ENCODE data around the gene CBX8.
A peak's percentile ranks its signal among the peaks of the same experiment; 100 is the strongest.

CBX8 gene

DNA sequence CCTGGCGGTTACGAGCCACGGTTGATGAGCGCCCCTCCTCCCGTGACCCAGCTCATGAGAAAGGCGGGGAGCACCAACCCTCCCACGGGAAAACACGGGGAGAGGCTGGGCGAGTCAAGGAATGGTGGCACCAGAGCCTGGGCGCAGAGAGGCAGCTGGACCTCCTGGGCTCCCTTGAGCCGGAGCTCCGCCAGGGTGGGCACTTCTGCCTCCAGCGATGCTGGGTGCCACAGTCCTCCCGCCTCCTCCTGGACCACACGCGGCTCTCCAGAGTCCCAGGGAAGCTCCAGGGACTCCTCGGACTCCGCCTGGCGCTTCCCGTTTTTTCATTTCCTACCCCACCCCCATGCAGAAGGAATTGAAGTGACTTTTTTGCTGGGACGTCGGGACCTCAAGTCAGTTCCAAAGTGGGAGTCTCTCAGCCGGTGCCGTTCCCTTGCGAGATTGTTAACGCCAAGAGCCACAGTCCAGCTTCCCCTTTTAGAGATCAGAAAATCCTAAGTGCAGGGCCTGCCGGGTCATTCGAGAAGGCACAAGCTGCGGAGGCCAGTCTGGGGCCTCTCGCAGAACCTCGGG, 6.6 kb upstream of the CBX8 start:
- FAIRE-seq, result no peak

DNA sequence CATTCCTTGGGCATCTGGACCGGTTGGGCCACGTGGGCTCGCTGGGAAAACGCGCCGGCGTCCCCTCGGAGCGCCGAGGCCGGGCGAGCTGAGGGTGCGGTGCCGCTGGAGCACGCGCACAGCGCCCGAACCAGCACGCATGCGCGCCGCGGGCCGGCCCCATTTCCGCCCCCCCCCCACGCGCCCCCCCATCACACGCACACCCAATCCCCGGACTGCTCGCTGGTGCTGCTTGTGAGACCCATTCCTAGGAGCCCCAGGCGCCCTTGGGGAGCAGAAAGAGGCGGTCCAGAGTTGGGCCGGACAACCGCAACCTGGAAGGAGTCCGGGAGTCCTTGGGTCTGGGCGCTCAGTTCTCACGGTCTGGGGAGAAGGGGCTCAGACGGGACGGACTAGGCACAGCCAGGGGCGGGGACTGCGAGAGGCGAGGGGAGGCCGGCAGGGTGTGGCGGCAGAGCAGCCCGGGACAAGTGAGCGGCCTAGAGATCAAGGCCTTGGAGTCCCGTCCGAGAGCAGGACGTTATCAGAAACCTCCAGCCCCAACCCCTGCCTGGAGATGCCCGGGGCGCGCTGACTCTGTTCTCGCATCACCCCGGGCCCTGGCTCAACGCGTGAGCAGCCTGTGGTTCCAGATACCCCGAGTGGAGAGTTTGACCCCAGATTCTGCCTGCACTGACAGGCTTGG, 6.0 kb upstream of the CBX8 start:
- FAIRE-seq, result no peak

DNA sequence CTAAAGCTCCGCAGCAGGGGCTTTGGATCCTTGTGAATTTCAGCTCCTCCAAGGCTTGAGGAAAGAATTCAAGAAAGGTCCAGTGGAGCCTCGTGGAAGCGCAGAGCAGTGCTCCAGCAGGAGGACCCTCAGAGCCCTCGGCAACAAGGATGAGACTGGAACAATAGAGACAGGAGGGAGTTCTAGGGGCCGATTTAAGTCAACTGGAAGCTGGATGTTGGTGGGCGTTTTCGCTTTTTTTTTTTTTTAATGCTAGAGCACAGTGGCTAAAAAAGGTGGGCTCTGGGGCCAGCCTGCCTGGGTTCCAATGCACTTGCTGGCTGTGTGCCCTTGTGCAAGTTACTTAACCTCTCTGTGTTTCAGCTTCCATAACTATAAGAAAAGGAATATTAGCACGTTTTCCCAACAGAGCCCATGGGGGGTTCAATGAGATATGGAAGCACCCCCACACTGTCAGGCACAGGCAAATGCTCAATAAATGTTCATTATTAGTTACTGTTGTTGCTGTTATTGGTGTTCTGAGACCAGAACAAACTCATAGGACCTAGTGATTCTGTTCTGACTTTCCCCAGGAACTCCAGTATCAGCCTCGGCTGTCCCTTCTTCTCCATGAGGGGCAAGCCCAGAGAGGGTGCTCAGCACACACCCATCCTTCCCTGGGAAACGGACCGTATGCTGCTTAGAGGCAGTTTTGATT, 5.3 kb upstream of the CBX8 start:
- no peak for FAIRE-seq

DNA sequence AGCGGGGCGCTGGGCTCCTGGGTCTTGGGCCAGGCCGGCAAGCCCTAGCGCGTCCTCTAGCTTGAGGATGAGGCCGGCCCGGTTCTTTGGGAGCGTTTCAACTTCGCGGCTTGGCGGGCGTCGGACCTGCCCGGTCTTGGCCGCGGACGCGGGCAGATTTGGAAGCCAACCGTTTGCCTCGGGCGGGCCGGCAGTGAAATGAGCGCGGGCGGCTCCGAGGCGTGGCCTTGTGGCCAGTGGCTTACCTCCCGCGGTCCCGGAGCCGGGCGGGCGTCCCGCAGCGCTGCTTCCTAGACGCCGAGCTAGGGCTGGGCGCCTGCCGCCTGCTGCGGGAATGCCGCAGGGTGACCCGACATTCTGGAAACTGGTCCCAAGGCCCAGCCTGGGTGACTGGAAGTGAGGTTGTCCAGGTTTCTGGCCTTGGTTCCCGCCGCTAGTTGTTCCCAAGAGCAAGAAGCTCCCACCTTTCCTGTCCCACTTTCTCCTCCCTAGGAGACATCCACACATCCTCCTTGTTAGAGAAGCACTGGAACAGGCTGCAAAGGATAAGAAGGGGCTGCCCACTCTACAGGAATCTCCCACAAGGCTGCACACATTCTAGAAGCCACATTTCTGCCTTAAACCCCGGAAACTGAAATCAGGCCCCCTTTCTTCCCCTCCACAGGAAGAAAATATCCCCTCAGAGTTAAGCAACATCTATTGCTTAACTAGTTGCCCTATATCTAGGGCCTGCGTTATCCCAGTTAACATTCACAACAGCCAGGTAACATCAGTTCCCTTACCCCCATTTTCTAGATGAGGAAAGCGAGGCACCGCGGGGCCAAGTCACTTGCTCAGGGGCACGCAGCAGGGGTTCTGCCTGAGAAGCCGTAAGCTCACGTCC, 4.5 kb upstream of the CBX8 start:
- no peak for FAIRE-seq

DNA sequence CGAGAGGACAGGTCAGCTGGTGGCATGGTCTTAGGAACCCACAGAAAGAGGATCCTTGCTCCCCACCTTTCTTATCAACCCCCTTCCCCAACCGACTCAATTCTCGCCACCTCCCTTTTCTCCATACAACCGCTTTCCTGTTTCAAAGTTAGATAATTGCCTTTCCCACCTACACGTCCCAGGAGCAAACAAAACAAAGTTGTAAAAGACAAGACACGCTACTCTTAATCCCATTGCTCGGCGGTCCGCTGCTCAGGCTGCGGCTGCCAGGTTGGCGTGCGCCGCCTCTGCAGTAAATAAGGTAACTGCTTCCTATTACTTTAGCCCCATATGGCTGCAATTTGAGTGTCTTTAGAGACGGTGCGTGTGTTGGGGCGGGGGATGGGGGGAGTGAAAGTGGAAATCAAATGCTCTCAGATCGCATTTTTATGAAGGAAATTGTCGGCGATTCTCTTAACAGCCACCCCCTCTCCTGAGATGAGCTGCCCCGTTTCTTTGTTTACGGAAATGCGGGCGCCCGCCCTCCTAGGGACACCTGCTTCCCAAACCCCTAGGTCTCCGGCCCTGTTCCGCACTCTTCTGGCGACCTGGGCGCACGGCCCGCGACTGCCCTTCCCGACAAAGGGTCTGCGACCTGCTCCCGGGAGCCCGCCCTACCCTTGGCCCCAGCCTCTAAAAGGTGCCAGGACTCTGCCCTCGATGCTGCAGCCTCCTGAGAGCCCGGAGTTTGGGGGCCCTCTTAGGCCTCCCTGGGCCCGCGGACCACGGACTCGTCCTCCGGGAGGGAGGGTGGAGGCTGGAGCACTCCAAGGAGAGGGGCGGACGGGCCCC, 3.7 kb upstream of the CBX8 start:
- peak; percentile 83 for FAIRE-seq

DNA sequence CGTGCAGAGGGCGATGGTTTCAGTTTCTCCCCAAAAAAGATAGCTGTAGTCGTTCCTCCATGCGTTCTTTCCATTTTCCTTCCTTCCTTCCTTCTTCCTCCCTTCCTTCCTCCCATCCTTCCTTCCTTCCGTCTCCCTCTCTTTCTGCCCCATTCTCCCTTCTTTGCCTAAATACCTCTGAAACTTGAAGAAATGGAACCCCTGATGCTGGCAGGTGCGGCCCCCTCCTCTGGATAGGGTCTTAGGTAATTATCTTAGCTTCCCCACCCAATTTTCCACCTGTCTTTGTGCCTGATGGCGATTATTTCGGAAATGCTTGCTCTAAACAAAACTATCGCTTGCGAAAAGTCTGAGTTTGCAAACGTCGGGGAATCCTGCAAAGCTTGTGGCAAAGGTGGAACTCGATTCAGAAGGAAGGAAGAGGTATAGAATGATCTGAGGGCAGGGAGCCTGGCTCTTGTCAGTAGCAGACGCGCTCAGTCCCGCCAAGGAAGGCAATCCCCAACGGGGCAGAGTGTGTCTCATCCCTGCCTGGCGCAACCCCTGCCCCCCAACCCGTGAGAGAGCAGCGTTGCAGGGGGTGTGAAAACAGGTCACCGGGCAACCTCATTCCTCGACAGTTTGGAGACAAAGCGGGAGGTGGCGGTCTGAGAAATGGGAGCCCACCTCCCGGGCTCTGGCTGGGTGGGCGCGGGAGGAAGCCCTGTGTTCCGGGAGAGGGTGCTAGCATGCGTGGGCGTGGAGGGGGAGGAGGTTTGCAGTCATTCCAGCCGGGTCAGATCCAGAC, 2.9 kb upstream of the CBX8 start:
- no peak for FAIRE-seq

DNA sequence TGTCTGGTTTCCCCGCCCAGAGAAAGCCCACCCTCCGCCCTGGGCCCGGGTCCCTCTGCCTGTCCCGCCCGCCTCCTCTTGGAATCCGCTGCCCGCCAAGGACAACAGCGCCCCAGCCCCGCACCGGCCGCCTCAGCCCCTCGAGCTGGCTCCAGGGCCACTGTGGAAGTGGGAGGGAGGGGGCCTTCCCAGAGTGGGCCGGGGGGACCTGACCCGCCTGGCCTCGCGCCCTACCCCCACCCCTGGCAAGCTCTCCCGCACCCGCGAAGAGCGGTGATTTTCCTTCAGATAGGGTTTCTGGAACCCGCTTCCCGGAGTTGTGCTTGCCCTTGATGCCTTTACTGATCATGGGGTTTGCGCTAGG, 2.3 kb upstream of the CBX8 start:
- no peak for FAIRE-seq

DNA sequence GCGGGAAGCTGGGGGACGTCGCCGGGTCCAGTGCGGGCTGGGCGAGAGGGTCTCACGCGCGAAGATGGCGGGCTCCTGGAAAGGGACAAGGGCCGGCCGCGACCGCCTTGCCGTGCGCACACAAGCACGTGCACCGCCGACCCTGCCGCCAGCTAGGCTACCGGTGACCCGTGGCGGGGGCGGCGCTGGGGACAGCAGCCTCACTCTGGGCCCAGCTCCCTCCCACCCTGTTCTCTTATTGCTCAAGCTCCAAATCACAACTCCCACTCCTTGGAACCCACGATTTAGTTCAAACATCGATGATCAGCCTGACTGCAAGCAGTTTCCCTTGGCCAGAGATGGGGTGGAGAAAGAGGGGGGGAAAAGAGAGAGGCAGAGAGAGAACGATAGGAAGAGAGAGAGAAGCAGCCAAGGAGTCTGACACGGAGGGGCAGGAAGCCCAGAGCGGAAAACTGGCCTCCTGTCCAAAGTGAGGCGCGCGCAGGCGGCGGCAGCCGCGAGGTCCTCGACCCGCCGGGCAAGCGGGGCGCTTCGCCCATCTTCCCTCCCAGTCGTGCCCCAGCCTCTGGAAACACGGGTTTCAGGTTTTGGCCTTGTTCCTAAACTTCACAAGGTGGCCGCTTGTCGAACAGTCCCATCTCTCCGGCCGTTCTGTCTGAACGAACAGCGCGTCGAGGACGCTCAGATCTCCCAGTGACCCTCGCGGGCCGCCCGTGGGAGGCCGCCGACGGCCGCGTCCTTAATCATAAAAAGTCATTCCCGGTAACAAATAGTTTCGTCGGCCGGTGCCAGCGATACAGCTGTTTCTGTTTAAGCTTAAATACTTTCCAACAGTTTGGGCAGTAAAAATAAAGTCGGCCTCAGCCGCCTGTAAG, 1.7 kb upstream of the CBX8 start:
- FAIRE-seq, result no peak

DNA sequence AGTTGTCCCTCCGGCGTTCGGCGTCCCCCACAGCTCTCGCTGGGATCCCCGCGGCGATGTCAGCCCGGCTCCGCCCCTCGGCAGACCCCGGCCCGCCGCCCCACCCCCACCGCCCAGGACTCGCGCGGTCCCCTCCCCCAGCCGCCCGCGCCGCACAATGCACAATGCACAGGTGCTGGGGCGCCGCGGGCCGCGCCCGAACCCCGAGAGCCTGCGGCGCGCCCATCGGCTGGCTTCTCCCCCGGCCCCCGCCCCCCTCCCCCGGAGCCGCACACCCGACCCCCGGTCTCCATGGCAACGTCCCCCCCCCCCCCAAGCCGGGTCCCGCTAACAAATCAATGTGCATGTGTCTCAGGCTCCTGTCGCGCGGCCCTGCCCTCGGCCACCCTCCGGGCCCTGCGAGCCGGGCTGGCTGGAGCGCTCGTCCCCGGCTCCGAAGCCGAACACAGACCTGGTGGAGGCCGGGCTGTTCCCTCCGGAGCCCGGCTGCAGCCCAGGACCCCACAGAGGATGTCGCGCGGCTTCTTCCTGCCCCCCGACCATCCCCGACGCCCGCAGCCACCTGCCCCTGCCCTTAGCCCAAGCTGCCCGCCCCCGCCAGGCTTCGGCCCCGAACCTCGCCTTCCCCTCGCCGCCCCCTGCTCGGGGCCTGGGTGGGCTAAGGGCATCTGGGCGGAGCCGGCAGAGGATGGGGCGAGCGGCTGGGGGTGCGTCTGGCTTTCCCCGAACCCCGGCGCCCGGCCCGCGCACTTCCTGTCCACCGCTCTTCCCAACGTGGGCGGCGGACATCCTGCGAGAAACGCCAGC, 818 bp upstream of the CBX8 start:
- FAIRE-seq, result no peak

DNA sequence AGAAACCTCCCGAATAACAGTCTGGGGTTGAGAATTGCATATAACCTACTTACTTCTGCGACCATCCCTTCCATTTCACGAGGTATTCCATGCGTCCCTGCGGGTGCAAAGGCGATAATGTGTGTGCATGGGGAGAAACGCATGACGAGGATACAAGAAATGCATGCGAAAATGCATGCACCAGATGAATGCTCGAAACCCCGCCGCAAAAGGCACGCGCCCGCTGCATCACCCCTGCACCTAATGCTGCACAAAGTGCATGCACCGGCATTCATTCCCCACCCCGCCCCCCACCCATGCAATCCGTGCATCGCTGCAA, 474 bp downstream of the CBX8 start:
- no peak for FAIRE-seq

DNA sequence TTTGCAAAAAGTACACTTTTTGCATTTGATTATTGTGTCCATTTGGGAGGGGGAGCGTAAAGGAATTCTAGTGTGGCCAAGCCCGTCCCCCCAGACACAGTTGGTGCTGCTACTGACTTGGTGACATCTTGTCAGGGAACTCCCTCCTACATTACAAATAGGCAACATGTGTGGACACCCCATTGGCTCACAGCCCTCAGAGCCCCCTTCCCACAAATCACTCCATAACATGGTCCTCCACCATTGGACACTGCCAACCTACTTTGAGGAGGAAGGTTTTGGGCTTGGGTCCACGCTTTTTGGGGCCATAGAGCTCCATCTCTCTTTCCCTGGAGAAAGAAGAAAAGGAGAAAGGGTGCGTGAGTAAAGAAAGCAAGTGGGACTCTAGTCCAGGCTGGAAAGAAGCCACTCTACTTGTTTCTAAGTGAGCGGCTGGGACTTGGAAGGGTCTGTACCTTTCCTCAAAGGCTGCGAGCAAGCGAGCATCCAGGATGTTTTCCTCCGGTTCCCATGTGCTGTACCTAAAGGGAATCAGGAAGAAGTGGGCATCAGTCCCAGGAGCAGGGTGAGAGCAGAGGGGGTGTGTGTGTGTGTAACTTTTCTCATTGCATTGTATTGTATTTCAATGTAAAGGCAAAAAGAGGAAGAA, 958 bp downstream of the CBX8 start:
- no peak for FAIRE-seq

DNA sequence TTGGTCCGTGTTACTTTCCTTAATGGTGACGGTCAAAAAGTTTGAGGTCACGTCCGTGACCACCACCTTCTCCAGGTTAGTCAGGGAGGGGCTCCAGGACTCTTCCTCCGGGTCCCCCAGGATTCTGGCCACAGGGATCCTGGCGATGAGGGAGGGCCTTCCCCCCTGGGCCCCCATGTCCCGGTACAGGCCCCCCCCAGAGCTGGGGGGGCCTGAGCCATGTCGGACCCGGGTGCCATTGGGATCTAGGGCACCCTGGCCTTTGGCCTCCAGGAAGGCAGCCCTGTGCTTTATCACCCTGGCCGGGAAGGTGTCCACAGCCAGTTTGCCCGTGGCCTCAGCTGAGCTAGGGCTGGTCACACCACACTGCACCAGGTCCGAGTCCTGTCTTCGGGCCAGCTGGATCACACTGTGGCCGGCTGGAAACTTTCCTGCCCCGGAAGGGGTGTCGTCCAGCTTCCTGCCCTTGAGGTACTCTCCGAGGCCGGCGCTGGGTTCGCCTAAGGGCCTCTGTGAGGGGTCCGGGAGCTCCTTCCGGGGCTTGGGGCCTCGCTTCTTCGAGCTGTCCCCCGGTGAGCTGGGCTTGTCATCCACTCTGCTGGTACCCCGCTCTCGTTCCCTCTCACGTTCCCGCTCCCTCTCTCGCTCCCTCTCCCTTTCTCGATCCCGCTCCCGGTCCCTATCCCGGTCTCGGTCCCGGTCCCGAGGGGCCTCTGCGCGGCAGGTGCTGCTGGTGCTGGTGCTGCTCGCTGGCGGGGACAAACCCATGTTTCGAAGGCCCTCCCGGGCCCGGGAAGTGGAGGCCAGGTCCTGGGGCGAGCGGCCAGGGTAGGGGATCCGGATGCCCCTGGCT, 2.0 kb downstream of the CBX8 start:
- no peak for FAIRE-seq

DNA sequence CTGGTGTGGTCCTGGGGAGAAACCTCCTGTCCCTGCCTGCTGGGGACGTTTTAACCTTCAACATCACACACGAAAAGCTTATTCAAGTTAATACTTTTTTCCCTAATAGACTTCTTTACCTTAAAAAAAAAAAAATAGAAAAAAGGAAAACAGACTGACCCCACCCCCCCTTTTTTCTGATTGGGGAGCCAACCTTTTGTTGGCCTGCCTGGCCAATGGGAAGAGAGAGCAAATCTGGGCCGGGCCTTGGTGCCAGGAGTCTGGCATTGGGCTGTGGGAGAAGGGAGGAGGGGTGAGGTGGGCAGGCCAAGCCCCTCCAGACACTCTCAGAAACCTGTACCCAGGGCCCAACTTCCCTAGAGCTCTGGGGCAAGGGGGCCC, 3.0 kb downstream of the CBX8 start:
- peak; percentile 96 for FAIRE-seq

DNA sequence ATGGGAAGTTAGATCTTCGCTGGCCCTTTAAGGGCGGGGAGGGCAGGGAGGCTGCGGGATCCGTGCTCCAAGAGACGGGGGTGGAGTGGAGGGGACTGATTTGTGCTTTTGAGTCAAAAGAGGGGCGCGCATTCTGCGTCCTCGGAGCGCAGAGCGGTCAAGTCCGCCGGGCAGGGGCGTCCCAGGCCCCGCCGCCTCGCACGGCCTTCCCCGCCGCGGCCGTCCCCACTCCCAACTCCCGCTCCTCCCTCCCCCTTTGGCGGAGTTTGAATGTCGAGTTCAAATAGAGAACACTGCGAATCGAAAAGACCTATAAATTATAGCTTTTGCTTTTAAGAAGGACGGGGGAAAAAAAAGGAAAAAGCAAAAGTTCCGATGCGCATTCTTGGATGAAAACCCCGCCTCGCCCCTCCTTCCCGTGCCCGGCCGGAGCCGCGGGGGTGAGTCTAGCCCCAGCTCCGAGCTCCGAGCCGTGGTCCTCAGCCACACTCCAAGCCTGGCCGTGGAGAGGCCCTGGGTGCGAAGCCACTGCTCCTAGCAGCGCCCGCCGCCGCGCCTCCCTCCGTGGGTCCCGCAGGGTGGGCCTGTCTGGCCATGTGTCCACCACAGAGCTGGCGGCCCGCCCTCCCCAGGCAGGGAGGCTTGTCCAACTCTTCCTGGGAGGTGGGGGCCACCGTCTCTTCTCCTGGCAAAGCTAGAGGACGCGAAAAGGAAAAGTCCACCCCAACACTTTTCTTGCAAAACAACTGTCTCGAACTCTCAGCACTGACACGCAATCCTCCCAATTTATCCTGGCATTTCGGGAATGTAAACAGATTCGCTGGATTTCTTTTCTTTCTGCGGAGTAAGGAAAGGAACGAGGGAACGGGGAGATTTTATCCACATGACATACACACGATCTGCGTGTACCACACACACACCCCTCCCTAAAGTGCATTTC, 3.6 kb downstream of the CBX8 start:
- no peak for FAIRE-seq

DNA sequence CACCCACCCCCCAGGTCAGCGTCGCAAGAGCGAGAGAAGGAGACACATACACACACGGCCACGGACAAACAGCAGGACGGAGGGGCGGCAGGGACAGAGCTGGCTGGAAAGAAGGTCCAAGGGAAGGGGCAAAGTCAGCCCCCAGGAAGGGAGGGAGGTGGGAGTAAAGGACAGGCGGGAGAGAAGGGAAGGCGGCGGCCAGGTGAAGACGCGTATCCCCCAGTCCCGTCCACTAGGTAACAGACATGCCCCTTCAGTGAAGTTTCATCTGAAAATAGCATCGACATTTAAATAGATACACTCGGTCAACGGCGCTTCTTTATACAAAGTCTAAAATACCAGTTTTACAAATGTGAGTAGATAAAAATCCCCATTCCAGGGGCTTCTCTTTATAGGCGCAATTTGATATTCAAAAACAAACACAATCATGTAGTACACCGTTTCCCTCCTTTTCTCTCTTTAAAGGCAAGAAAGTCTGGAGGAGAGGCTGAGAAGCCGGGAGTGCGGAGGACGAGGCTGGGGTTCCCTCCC, 4.5 kb downstream of the CBX8 start:
- no peak for FAIRE-seq

DNA sequence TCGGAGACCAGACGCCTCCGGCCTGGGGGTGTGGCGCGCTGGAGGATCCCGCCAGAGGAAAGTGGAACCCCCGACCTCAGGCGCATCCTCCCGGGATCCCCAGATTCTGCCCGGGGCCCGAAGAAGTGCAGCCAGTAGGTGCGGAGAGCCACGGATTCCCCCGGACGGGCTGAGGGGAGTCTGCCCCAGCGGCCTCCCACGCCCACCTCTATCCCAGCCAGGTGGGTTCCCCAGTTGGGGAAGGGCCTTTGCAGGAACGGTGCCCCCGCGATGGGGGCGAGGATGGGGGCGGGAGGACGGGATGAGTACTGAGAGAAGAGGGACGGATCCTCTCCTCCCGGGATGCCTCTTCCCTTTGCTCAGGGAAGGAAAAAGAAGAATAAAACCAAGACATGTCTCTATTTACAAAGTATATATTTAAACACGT, 5.1 kb downstream of the CBX8 start:
- FAIRE-seq, result no peak

Data from A204.1 (cell line).